Occipital lobe (tissue), 2 donors: ENCODE data around the gene VPS13C. TPM values are rescaled to one million over a fixed set of nuclear protein-coding genes. Genes with fewer than 3 reads are reported as not detected.

ENCODE experiments used
- DNase-seq: peaks from one replicate; lab custom pipeline; 2025; lab: John Stamatoyannopoulos, UW
- total RNA-seq: library from RNA; depleted of rRNA; stranded (reverse); fragments of >200 nt; gene quantifications from one replicate; pipeline ENCODE4 v1.2.3, GENCODE V29; 2014

The VPS13C gene
- total RNA-seq = 142 TPM

GRCh38 chr15:62060113-62060895 is at the start of gene VPS13C:
Gene VPS13C, minus strand, starts transcription at chr15:62060447. Its CDS starts 73 bp downstream, at chr15:62060374.
- peak; percentile 91 for DNase-seq

GRCh38 chr15:62109437-62109836 is 49.2 kb upstream of the VPS13C start:
- no peak for DNase-seq

- DNase-seq = no peak
Observed at GRCh38 chr15:62108411-62108810, 48.2 kb upstream of the VPS13C start.

GRCh38 chr15:62107571-62108121 is 47.4 kb upstream of the VPS13C start:
- no peak for DNase-seq

GRCh38 chr15:62106096-62106495 is 45.8 kb upstream of the VPS13C start:
- DNase-seq = no peak

GRCh38 chr15:62105266-62105665 is 45.0 kb upstream of the VPS13C start:
- no peak for DNase-seq

- no peak for DNase-seq
Observed at GRCh38 chr15:62104846-62105245, 44.6 kb upstream of the VPS13C start.

GRCh38 chr15:62104401-62104800 is 44.2 kb upstream of the VPS13C start:
- DNase-seq = no peak

GRCh38 chr15:62103431-62103830 is 43.2 kb upstream of the VPS13C start:
- DNase-seq = no peak

- DNase-seq = no peak
Observed at GRCh38 chr15:62099094-62099601, 38.9 kb upstream of the VPS13C start.

- DNase-seq = no peak
Observed at GRCh38 chr15:62094388-62094787, 34.1 kb upstream of the VPS13C start.

GRCh38 chr15:62093809-62094208 is 33.6 kb upstream of the VPS13C start:
- no peak for DNase-seq

GRCh38 chr15:62090988-62091387 is 30.7 kb upstream of the VPS13C start:
- DNase-seq = no peak

GRCh38 chr15:62089616-62090015 is 29.4 kb upstream of the VPS13C start:
- no peak for DNase-seq

GRCh38 chr15:62088353-62088693 is 28.1 kb upstream of the VPS13C start:
- no peak for DNase-seq

- DNase-seq = no peak
Observed at GRCh38 chr15:62087671-62088352, 27.6 kb upstream of the VPS13C start.

GRCh38 chr15:62085740-62086139 is 25.5 kb upstream of the VPS13C start:
- no peak for DNase-seq

- DNase-seq = no peak
Observed at GRCh38 chr15:62083194-62084154, 23.2 kb upstream of the VPS13C start.

GRCh38 chr15:62079594-62079993 is 19.3 kb upstream of the VPS13C start:
- DNase-seq = no peak

- DNase-seq = no peak
Observed at GRCh38 chr15:62075595-62076277, 15.5 kb upstream of the VPS13C start.
